Activated T-helper 1 cell treated with anti-CD3 and anti-CD28 coated beads, Interleukin-2, amount 50 U/mL, for 16 hours (primary cell): ENCODE measurements around the gene CCDC138.

Experiments used
- DNase-seq, 2 donors: peaks; one replicate each; pipeline ENCODE4 v3.0.0-alpha.2; 2020; ENCODE audit warnings: low read depth in 1 of 2, low spot score in 1 of 2

Gene CCDC138

GRCh38 chr2:108825736-108826135 is 39.2 kb downstream of the CCDC138 start:
- DNase-seq, result no peak

GRCh38 chr2:108829578-108830310 is 43.2 kb downstream of the CCDC138 start:
- DNase-seq, result no peak

GRCh38 chr2:108833219-108833618 is 46.6 kb downstream of the CCDC138 start:
- DNase-seq, result no peak

DNA sequence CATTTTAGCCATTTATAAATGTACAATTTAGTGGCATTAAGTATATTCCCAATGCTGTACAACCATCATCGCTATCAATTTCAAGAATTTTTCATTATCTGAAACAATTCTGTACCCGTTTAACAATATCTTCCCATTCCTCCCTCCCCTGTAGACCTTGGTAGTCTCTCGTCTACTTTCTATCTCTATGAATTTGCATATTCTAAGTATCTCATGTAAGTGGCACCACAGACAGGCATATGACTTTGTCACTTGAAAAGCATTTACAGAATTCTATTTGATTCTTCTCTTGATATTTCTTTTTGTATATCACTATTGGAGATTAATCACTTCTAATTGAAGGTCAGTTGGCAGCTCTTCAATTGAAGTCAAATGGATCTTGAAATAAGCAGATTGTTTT is 48.0 kb downstream of the CCDC138 start:
- no peak for DNase-seq

GRCh38 chr2:108835040-108835439 is 48.5 kb downstream of the CCDC138 start:
- DNase-seq, result no peak

DNA sequence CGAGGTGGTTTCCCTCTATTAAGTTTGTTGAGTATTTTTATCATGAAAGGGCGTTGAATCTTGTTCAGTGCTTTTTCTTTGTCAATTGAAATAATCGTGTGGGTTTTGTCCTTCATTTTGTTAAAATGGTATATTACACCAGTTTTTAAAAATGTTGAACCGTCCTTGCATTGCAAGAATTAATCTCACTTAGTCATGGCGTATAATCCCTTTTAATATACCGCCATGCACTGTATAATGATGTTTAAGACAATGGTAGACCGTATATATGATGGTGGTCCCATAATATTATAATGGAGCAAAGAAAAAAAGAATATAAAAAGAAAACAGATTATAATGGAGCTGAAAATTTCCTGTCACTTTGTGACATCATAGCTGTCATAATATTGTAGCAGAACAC is 50.6 kb downstream of the CCDC138 start:
- DNase-seq, result no peak

DNA sequence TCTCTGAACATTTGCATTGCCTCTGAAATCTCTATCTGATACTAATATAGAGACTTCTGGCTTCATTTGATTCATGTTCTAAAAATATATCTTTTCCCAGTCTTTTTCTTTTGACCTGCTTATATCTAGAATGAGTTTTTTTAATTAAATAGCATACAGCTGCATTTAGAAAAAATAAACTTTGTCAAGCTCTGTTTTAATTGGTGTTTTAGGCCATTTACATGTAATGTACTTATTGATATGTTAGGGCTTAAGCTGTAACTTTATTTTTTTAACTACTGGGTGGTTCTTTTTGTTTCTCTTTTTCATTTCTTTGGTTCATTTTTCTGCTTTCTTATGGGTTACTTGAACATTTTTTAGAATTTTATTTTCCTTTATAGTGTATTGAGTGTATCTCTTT is 54.9 kb downstream of the CCDC138 start:
- no peak for DNase-seq

DNA sequence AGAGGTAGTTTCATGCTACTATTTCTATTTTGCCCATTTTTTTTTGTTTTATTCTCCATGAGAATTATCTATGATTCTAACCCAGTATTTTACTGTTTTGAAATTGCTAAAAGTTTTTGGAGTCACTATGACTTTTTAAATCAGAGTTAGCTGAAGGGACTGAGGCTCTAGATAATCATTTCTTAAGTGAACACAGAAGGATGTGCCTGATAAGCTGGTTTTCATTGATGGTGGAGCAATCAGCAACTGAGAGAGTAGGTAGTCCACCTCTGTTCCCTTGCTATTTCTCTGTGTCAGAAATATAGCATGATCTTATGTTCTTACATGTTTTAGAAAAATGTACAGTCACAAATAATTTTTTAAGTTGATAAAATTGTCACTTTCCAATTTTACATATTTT is 59.4 kb downstream of the CCDC138 start:
- DNase-seq, result no peak

DNA sequence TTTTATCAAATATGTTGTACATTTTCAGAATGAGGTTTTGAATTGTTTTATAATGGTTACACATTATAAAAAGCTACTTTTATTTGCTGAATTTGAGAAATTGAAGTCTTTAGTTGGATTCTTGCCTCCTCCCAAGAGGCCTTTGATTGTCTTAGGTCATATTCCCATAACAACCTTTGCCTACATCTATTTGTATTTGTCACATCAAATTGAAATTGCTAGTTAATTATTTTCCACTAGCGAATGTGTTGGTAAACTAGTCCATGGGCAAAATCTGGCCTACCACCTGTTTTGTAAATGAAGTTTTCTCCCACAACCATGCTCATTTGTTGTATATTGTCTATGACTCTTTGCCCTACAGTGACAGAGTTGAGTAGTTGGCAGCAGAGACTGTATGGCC is 60.4 kb downstream of the CCDC138 start:
- DNase-seq, result no peak

- DNase-seq, result no peak
These were observed 65.8 kb downstream of the CCDC138 start for GRCh38 chr2:108852375-108852774.

DNA sequence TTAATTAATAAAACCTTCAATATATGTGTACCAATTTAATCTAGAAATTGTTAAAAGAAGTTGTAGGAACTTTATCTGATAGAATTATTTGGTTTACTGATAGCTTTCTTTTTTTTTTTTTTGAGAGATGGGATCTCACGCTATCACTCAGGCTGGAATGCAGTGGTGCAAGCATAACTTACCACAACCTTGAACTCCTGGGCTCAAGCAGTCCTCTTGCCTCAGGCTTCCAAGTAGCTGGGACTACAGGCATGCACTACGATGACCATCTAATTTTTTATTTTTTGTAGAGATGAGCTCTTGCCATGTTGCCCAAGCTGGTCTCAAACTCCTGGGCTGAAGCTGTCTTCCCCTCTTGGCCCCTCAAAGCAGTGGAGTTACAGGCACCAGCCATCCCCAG is 66.8 kb downstream of the CCDC138 start:
- DNase-seq, result no peak

GRCh38 chr2:108854484-108854883 is 67.9 kb downstream of the CCDC138 start:
- DNase-seq, result no peak

DNA sequence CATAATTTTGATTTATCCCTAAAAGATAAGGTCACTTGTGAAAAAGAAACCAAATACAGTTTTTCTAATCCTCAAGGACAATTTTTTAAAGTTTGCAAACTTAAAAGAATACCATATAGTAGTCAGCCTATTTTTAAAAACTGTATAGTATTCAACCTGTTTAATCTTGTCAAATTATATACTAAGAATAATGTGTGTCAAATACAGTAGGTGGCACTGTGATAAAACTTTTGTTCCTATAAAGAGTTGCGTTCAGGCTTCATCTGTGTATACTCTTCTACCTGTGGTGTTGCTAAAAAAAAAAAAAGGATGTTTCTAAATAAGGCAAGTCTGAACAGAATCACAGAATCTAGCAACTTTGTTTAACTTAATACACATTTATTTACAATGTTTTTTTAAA is 68.6 kb downstream of the CCDC138 start:
- no peak for DNase-seq

DNA sequence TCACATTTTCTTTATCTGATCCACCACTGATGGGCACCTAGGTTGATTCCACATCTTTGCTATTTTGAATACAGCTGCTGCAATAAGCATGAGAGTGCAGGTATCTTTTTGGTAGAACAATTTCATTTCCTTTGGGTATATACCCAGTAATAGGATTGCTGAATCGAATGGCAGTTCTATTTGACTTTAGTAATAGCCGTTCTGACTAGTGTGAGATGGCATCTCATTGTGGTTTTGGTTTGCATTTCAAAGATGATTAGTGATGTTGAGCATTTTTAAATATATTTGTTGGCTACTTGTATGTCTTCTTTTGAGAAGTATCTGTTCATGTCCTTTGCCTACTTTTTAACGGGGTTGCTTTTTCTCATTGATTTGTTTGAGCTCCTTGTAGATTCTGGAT is 72.3 kb downstream of the CCDC138 start:
- no peak for DNase-seq

GRCh38 chr2:108866041-108866440 is 79.5 kb downstream of the CCDC138 start:
- DNase-seq, result no peak

GRCh38 chr2:108868911-108869310 is 82.3 kb downstream of the CCDC138 start:
- no peak for DNase-seq

GRCh38 chr2:108869542-108869941 is 83.0 kb downstream of the CCDC138 start:
- DNase-seq, result no peak

DNA sequence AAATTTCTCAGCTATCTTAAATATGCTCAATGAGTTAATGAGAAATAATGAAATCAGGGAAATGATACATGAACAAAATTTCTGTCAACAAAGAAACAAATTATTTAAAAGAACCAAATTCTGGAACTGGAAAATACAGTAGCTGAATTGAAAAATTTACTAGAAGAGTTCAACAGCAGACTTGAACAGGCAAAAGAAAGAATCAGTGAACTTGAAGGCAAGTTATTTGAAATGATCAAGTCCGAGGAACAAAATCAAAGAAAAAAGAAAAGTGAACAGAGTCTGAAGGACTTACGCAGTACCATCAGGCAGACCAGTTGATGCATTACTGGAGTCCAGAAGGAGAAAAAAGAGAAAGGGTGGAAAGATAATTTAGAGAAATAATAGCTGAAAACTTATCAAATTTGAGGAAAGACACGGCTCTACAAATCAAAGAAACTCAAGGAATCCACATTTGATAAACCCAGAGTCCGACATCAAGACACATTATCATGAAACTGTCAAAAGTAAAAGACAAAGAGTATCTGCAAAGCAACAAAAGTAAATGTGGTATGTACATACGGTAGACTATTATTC is 83.6 kb downstream of the CCDC138 start:
- no peak for DNase-seq

DNA sequence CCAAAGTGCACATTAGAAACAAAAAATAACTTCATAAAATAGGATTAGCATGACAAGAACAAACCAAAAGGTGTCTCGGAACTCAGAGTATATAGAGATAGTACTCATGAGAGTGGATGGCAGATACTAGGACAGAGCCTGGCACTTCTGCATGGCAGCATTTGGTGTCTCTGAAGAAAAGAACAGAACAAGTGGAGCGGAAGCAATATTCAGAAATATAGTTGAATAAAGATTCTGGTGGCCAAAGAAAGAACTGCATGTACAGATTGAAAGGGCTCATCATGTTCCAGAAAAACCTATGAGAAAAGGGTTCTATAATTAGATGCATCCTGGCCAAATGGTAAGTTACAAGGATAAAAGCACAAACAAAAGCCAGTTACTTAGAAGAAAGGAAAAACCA is 90.9 kb downstream of the CCDC138 start:
- DNase-seq, result no peak

DNA sequence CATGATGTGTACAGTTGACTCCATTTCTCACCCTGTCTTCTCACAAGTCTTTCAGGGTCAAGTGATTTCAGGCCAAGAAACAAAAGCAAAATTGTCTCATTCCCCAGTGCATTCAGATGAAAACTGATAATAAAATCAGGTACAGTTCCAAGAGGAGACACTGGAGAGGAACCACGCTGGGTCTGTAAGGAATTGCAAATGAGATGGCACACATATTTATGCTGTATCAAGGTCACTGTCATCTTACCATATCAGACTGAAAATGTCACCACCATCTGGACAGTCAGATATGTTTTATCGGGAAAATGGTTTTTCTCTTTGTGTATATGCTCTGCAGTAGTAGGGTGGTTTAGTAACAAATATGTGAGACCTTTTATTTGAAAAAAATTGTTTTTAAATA is 91.7 kb downstream of the CCDC138 start:
- DNase-seq, result no peak

GRCh38 chr2:108884619-108885018 is 98.0 kb downstream of the CCDC138 start:
- no peak for DNase-seq

DNA sequence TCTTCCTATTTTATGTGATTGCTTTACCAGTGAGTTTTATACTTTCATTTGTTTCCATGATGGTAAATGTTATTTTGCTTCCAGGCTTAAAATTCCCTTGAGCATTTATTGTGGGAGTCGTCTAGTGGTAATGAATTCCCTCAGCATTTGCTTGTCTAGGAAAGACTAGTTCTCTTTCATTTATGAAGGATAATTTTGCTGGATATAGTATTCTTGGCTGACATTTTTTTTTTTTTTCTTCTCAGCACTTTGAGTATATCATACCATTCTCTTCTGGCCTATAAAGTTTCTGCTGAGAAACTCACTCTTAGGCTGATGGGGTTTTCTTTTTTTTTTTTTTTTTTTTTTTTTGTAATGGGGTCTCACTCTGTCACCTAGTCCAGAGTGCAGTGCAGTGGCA is 103.3 kb downstream of the CCDC138 start:
- DNase-seq, result no peak

- no peak for DNase-seq
These were observed 106.7 kb downstream of the CCDC138 start for GRCh38 chr2:108893277-108893676.
